ENCODE results near the gene HSPB8. TPM values are rescaled to one million over a fixed set of nuclear protein-coding genes. Genes with fewer than 3 reads are reported as not detected.

Gene HSPB8
- total RNA-seq, 4 donors from 2014 or later = 85.3 to 139 (median 107) TPM

- no peak for TF ChIP-seq POLR2A (IDR thresholded peaks at IDR 0.05)
- TF ChIP-seq, protein P1, sequence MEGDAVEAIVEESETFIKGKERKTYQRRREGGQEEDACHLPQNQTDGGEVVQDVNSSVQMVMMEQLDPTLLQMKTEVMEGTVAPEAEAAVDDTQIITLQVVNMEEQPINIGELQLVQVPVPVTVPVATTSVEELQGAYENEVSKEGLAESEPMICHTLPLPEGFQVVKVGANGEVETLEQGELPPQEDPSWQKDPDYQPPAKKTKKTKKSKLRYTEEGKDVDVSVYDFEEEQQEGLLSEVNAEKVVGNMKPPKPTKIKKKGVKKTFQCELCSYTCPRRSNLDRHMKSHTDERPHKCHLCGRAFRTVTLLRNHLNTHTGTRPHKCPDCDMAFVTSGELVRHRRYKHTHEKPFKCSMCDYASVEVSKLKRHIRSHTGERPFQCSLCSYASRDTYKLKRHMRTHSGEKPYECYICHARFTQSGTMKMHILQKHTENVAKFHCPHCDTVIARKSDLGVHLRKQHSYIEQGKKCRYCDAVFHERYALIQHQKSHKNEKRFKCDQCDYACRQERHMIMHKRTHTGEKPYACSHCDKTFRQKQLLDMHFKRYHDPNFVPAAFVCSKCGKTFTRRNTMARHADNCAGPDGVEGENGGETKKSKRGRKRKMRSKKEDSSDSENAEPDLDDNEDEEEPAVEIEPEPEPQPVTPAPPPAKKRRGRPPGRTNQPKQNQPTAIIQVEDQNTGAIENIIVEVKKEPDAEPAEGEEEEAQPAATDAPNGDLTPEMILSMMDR (IDR thresholded peaks at IDR 0.05) = no peak
- intact Hi-C loops (cut with DNase I; ENCODE audit: low total_unique reads) = no loop called here
- DNase-seq (ENCODE audit: low spot score in 2 of 2) = no peak
- 53 to 61% methylated on average over 49 of the region's 49 CpGs for WGBS, 2 donors
- no peak overlapping the region for H3K4me3 ChIP-seq (ENCODE audit: low read depth, poor library complexity, severe bottlenecking)
Observed at GRCh38 chr12:119153477-119154434, 25.0 kb upstream of the HSPB8 start.

GRCh38 chr12:119154435-119154818 lies 24.3 kb upstream of the HSPB8 start:
- TF ChIP-seq POLR2A (IDR thresholded peaks at IDR 0.05) = no peak
- TF ChIP-seq, protein P1 (IDR thresholded peaks at IDR 0.05) = no peak
- no peak overlapping the region for H3K4me3 ChIP-seq (ENCODE audit: low read depth, poor library complexity, severe bottlenecking)
- intact Hi-C loops (cut with DNase I; ENCODE audit: low total_unique reads) = no loop called here
- no peak for DNase-seq (ENCODE audit: low spot score in 2 of 2)
- 76 to 77% methylated on average over 11 of the region's 11 CpGs for WGBS, 2 donors

DNA sequence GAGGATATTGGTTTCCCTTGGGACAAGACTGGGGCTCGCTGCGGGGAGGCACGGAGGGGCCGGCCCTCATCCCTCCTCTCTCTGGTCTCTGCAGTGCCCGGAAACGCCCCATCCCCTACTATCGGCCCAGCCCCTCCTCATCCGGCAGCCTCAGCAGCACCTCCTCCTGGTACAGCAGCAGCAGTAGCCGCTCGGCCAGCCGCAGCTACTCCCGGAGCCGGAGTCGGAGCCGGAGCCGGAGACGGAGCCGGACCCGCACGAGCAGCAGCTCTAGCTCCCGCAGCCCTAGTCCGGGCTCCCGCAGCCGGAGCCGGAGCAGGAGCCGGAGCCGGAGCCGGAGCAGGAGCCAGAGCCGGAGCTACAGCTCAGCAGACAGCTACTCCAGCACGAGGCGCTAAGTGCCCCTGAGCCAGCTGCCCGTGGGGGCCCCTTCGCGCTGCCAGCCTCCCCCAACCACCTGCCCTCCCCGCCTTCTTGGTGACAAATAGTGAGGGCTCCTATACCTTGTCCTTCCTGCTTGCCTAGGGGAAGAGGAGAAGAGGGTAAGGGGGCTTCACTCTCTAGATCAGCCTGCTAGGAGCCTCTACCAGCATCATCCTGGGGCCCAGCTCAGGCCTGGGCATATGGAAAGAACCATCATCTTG lies 22.2 kb upstream of the HSPB8 start:
- DNase-seq (ENCODE audit: low spot score in 2 of 2) = no peak
- intact Hi-C loops (cut with DNase I; ENCODE audit: low total_unique reads) = no loop called here
- TF ChIP-seq, protein P1 (IDR thresholded peaks at IDR 0.05) = no peak
- no peak for TF ChIP-seq POLR2A (IDR thresholded peaks at IDR 0.05)
- H3K4me3 ChIP-seq (ENCODE audit: low read depth, poor library complexity, severe bottlenecking) = no peak overlapping the region
- 70 to 76% methylated on average over 24 to 29 of the region's 35 CpGs for WGBS, 2 donors

DNA sequence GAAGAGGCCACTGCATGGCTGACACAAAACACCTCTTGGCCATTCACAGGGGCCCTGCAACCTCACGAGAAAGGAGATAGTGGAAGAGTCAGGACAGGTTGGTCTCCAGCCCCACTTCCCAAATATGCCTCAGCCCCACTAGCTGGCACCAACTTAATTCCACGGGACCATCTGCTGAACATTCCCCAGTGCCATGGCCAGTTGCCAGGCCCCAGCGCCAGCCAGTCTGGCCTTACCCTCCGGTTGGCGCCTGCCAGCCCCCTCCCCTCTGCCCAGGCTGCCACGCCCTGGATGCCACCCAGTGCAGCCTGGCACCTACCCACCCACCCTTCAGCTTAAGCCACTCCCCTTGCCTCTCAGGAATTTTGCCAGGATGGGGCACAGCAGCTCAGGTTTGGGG lies 21.2 kb upstream of the HSPB8 start:
- H3K4me3 ChIP-seq (ENCODE audit: low read depth, poor library complexity, severe bottlenecking) = no peak overlapping the region
- WGBS, 2 donors = 43 to 62% methylated on average over 1 to 6 of the region's 6 CpGs
- TF ChIP-seq, protein P1 (IDR thresholded peaks at IDR 0.05) = no peak
- TF ChIP-seq POLR2A (IDR thresholded peaks at IDR 0.05) = no peak
- DNase-seq (ENCODE audit: low spot score in 2 of 2) = no peak
- intact Hi-C loops (cut with DNase I; ENCODE audit: low total_unique reads) = no loop called here

DNA sequence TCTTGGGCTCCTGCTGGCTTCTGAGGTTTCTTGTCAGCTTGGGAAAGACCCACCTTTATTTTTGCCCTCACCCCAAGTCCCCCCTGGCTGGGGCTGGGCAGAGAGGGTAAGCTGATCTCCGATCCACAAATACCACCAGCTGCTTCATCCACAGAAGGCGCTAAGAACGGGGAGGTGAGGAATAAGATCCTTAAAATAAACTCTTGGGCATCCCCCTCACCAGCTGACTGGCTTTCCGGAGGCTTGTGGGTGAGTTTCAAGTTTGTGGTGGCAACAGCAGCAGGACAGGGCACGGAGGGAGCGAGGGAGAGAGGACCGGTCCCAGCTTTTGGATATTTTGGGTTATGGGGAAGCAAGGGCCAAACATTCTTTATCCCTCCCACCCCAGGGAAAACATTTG lies 20.8 kb upstream of the HSPB8 start:
- no peak overlapping the region for H3K4me3 ChIP-seq (ENCODE audit: low read depth, poor library complexity, severe bottlenecking)
- no peak for DNase-seq (ENCODE audit: low spot score in 2 of 2)
- WGBS, 2 donors = 72 to 79% methylated on average over 7 of the region's 7 CpGs
- intact Hi-C loops (cut with DNase I; ENCODE audit: low total_unique reads) = no loop called here
- TF ChIP-seq POLR2A (IDR thresholded peaks at IDR 0.05) = no peak
- TF ChIP-seq, protein P1 (IDR thresholded peaks at IDR 0.05) = no peak

Measured in lower leg skin (tissue), 4 donors.